HG02840 (cell line): Measurements from ENCODE around the gene TMTC4.
"Not testable (repeated sequence)": the region's sequence is repeated elsewhere in the genome, so short reads cannot be mapped to it uniquely, and the experiment has no call there.

Experiments used
- ATAC-seq: cut with Tn5 transposase; IDR thresholded peaks from one replicate; pipeline ENCODE4 v1.9.1; 2021; ENCODE audit warnings: mild to moderate bottlenecking, moderate library complexity, moderate number of reproducible peaks; ENCODE audit not compliant: unreplicated experiment, low FRiP score

Gene TMTC4, protein sequence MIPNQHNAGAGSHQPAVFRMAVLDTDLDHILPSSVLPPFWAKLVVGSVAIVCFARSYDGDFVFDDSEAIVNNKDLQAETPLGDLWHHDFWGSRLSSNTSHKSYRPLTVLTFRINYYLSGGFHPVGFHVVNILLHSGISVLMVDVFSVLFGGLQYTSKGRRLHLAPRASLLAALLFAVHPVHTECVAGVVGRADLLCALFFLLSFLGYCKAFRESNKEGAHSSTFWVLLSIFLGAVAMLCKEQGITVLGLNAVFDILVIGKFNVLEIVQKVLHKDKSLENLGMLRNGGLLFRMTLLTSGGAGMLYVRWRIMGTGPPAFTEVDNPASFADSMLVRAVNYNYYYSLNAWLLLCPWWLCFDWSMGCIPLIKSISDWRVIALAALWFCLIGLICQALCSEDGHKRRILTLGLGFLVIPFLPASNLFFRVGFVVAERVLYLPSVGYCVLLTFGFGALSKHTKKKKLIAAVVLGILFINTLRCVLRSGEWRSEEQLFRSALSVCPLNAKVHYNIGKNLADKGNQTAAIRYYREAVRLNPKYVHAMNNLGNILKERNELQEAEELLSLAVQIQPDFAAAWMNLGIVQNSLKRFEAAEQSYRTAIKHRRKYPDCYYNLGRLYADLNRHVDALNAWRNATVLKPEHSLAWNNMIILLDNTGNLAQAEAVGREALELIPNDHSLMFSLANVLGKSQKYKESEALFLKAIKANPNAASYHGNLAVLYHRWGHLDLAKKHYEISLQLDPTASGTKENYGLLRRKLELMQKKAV

DNA sequence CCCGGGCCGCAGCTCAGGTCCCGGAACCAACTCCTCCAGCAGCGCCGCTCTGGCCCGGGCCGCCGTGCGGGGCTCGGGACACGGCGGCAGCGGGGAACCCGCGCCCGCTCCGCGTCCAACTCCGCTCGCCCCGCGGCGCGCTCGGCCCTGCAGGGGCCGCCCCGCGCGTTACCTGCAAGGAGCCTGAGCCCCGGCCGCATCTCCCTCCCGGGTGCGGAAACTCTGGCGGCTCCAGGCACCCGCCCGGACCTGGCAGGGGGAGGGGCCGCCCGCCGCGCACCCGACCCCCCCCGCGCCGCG, at the start of gene TMTC4:
TMTC4 (minus strand) TSS at position 224 of the 300 bp plus-strand sequence. CDS start 4,433 bp downstream, outside the sequence.
- peak; percentile 40 for ATAC-seq

DNA sequence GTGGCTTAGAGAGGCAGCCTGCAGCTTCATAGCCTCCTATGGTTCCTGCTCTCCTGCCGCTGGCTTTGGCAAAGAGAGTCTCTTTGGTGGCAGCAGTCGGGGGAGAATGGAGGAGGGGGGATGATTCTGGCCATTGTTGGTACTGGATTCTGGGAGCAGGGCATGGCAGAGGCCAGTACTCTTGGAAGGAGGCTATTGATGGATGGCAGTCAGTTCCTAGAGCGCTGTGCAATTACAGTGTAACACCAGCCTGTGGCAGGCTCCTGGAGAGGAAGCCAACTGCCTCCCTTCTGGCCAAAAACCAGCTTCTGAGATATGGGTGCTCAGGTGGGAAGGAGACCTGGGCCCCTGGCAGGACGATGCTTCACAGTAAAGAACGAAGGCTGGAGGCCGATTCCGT, 47.9 kb upstream of the TMTC4 start:
- no peak for ATAC-seq

DNA sequence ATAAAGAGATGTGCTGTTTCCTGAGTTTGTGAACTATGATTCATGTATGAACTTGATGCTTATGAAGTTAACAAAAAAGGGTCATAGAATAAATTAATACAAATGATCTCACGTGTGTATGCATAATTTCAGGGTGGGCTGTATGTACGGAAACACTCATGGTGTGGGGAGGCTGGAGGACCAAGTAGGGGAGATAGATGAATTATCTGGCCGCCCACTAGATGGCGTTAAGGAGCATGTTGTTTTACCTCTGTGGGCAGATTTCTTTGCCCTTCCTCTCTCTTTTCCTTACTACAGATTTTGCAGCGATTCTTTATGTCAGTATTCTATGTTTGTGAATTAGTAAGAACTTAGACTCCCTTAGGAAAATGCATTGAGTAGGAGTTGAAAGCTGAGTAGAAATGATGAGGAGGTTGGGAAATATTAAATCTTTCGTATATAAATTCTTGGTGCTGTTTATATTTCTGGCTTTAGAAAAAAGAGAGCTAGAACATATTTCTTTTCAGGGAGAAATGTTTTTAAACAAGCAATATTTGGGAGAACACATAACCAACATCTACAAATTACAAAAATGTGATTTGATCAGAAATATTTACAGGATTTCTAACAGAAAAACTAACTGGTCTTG, 47.4 kb upstream of the TMTC4 start:
- ATAC-seq, result no peak

DNA sequence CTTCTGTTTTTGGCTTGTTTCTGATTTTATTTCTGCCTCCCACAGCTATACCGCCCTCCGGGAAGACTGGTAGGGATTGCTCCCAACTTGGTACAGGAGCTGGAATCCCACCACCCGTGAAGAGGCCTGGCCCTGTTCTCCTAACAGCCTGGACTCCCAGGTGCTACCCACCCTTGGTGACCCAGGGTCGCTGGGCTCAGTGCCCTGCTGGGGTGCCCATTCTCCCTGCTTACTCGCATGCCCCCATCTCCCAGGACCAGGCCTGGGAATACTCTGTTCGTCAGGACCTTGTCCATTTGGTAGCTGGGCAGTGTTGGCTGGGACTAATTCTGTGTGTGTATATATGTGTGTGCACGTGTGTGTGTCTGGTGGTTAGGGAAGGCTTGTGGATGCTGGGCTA, 41.0 kb upstream of the TMTC4 start:
- no peak for ATAC-seq

DNA sequence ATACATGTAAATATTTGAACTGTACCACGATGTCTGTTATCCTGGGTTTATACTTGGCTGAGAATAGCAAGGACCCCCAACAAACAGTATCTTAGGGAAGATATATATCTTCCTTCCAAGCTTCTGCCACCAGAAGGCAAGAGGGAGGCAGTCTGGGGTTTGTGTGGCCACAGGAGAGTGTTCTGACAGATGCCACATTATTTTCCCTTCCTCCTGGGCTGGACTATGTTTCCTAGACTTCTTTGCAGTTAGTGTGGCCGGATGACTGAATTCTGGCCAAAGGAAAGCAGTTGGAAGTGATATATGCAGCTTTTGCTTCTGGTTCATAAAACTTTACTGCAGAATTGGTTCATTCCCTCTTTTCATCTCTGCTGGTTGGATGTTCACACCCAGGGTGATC, 39.9 kb upstream of the TMTC4 start:
- no peak for ATAC-seq

DNA sequence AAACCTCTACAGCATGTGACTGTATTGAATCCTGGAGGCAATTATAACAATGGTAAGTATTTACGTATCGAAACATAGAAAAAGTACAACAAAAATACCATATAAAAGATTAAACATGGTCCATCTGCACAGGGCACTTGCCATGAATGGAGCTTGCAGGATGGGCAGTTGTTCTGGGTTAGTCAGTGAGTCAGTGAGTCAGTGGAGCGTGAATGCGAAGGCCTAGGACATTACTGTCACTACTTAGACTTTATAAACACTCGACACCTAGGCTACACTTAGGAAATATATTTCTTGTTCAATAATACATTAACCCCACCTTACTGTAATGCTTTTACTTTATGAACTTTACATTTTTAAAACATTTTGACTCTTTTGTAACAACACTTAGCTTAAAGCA, 35.6 kb upstream of the TMTC4 start:
- ATAC-seq, result no peak

DNA sequence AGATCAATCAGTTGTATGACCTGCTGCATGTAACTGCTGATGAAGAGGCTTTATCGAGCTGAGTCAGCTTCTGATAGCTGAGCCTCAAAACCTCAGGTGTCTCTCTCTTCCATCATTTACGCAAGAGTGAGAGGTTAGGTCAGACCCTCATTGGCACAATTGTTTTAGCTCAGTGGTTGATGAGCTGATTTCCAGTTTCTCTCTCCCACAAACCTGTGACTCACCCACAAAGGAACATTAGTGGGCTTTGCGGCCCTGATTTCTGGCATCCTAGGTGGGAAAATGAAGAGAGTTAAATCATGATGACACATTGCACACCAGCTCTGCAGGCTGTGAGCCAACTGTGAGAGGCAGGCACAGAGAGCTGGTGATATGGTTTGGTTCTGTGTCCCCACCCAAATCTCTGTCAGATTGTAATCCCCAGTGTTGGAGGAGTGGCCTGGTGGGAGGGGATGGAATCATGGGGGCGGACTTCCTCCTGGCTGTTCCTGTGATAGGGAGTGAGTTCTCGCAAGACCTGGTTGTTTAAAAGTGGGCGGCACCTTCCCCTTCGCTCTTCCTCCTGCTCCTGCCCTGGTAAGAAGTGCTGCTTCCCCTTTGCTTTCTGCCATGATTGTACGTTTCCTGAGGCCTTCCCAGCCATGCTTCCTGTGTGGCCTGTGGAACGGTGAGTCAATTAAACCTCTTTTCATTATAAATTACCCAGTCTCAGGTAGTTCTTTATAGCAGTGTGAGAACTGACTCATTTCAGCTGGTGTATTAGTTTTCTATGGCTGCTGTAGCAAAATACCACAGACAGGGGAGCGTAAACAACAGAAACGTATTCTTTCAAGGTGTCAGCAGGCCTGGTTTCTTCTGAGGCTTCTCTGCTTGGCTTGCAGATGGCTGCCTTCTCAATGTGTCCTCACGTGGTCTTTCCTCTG, 33.5 kb upstream of the TMTC4 start:
- ATAC-seq, result no peak

DNA sequence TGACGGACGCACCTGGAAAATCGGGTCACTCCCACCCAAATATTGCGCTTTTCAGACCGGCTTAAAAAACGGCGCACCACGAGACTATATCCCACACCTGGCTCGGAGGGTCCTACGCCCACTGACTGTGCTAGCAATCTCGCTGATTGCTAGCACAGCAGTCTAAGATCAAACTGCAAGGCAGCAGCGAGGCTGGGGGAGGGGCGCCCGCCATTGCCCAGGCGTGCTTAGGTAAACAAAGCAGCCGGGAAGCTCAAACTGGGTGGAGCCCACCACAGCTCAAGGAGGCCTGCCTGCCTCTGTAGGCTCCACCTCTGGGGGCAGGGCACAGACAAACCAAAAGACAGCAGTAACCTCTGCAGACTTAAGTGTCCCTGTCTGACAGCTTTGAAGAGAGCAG, 23.7 kb upstream of the TMTC4 start:
- not testable (repeated sequence) for ATAC-seq

DNA sequence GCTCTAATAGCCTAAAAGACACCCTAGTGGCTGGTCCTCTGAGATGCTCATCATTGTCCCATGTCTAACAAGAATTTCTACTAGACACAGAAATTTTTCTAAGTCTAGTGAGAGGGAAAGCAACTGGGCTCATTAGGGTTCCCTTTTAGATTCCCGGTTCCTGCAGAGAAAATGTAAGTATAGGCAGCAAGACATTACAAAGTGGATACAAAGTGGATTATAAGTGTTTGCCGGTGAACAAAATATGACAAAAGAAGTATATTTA, 20.8 kb upstream of the TMTC4 start:
- no peak for ATAC-seq

DNA sequence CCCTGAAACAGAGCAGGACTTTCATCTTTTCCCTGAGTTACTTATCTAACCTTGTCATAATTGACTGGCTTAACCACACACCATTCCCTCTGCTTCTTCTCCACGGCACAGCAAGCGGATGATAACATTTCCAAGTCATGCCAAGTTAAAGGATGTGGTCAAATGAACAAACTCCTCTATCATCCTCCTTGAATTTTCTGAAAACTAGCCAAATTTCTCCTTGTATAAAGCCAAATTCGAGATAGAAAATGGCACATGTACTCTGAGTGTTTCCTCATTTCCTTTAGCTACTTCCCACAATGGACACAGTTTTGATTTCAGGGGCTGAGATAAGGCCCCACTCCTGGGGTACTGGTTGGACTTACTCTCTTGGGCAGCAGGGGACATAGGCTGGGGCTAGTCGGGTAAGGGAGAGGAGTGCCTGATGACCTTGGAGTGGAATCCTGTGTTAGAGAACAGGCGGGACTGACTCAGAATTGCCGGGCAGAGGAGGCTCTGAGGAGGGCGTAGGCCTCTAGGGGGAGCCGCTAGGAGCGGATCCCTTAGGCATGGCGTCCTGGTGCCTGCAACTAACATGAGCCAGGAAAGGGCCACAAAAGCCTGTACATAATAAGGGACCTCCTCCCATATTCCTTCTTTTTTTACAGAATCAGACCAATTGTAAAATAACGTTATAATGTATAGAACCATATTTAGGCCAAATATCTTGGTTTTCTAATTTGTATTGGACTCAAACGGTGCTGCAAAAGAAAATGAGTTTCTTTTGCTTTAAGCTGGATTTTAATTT, 20.3 kb upstream of the TMTC4 start:
- no peak for ATAC-seq

DNA sequence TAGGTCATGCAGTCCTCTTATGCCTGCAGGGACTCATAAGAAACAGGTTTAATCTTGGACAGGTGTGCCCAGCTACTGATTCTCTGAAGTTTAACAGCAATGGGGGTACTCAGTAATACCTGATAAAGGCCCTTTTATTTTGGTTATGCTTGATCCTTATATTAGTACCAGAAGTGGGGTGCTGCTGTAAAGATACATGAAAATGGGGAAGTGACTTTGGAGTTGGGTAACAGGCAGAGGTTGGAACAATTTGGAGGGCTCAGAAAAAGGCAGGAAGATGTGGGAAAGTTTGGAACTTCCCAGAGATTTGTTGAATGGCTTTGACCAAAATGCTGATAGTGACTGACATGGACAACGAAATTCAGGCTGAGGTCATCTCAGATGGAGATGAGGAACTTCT, 14.6 kb upstream of the TMTC4 start:
- no peak for ATAC-seq

DNA sequence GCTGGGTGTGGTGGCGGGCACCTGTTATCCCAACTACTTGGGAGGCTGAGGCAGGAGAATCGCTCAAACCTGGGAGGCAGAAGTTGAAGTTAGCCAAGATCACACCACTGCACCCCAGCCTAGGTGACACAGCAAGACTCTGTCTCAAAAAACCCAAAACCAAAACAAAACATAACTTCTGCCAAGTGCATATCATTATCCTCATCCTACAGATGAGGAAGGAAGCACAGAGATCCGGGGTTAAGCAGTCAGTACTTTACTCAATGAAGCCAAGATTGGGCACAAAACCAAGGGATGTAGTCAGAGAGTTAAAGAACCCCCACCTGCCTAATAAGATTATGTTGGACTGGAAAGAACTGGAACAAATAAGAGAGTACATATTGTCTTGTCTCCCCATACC, 5.5 kb upstream of the TMTC4 start:
- no peak for ATAC-seq

DNA sequence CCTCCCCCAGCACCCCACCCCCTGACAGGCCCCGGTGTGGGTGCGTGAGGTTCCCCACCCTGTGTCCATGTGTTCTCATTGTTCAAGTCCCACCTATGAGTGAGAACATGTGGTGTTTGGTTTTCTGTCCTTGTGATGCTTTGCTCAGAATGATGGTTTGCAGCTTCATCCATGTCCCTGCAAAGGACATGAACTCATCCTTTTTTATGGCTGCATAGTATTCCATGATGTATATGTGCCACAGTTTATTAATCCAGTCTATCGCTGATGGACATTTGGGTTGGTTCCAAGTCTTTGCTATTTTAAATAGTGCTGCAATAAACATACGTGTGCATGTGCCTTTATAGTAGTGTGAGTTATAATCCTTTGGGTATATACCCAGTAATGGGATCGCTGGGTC, 2.5 kb upstream of the TMTC4 start:
- ATAC-seq, result not testable (repeated sequence)

DNA sequence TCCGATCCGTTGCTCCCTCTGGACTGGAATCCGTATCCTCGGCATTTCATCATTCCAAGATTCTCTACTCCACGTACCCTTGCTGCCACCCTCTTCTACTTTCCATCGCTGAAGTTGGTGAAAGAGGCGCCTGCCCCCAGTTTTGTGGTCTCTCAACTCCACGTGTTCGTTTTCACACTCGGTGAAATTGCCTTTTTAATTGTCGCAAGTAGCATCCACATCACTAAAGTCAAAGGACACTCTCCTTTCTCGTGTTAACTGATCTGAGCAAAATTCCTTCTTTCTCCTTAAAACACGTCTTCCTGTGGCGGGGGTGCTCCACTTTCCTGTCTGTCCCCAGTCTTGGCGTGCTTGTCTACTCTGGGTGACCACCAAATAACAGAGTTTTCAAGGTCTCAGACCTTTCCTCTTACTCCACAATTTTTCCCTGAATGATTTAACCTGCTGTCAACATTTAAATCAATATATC, 1.1 kb upstream of the TMTC4 start:
- no peak for ATAC-seq

DNA sequence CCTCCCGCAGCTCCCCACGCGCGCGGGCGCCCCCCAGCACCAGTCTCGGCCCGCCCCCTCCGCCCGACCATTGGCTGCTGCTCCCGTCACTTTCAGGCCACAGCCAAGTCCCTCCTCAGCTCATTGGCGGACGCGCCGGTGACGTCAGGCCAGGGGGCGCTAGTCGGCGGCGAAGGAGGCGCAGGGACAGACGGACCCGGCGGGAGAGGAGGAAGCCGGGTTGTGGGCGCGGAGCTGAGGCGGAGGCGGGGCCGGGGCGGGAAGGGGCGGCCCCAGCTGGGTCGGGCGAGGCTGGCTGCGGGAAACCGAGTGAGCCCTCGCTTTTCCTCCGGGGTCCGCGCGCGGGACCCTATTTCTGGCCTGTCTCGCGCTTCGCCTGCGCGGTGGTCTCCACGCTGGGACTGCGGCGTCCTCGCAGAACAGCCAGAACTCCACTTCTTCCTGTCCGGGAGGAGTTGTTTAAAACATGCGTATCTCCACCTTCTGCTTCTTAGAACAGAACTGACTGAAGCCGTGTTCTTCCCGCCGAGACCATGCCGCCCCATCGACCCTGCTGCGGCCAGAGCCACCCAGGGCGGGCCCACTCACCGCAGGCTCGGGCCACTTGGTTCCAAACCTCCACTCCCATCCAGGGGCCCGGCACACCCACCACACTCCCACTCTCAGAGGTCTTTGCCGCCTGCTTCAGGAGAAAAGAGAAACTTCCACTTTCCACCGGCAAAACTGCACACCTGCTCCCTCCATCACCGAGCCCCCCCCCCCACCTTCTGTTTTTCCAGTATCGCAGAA, 471 bp upstream of the TMTC4 start:
- peak; percentile 96 for ATAC-seq

DNA sequence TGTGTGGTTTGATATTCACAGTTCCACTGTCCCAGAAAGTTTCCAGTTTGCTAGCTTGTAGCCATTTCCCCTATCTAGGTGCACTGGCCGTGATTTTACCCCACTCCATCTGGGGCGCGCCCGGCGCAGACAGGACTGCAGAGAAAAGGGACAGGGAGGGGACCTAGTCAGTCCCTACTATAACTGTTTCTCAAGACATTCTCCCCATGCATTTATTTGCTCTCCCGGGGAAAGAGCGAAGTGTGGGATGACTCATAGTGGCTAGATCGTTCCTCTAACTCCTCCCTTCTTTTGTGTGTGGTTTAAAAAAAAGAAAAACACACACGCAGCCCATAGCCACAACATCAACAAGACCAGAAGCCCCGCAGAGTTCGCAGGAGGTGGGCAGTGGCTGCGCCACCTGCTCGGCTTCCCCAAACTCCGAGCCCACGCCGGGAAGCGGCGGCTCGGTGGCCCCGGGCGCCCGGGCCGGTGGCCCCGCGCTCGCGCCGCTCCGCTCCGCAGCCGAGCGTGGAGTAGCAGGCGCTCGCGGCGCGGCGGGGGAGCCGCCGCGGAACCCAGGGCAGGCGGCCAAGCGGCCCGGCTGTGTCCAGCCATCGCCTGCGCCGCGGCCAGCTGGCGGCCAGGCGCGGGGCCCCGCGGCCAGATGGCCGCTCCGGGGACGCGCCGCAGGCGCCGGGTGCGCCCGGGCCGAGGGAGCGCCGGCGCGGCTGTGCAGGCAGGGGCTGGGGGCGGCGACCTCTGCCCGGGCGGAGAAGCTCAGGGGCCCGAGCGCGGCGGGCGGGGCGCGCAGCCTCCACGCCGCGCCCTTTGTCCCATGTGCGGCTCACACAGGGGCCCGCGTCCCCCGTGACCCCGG, 653 bp downstream of the TMTC4 start:
- ATAC-seq, result peak; percentile 39

DNA sequence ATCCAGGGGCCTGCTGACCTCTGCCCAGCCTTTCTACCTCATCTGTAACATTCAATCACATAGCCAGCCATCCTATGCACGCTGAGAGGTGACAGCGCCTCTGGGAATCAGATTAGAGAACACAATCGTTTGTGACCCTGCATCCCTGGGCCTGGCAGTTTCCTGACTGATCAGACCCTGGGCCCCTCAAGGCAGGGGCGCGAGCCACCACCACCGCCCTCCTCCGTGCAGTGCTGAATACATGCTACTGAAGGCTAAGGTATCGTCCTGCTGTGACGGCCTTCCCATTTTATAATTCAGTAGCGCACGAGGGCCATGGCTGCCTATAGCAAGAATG, 1.3 kb downstream of the TMTC4 start:
- no peak for ATAC-seq

DNA sequence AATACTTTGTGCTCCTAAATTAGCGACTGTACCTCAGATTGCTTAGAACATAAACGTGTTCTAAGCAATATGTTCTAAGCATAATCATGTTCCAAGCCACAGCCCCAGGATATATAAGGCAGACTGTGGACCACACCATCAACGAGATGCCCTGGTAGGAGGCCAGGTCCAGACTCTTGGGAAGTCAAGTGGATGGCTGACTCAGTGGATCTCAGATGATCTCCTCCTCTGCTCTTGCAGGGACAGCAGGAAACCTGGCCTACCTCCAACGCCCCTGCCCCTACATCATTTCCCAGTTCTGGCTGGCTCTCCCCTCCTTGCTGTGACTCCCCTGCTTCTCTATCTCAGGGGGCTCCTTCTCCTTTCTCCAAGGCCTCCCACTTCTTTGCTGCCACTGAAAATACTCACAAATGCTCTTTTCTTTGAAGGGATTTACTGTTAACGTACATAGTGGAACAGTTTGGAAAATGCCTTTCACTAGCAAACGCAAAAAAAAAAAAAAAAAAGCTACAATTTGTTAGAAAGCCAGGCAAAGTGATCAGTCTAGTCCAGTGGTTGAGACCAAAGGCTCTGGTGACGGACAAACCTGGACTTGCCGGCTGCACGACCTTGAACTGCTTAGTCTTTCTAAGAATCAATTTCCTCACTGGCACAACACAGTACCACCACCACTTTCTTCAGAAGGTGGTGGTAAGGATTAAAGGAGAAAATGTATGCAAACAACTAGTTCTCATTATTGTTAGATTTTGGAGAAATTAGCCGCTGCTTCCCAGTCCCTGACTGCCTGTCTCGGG, 3.0 kb downstream of the TMTC4 start:
- no peak for ATAC-seq
